HG02588 (cell line): ENCODE measurements around the gene KCNJ16.

Experiments
- ATAC-seq: cut with Tn5 transposase; IDR thresholded peaks from one replicate; pipeline ENCODE4 v1.9.1; 2021; ENCODE audit warnings: mild to moderate bottlenecking, moderate library complexity; ENCODE audit not compliant: unreplicated experiment

Gene KCNJ16

DNA sequence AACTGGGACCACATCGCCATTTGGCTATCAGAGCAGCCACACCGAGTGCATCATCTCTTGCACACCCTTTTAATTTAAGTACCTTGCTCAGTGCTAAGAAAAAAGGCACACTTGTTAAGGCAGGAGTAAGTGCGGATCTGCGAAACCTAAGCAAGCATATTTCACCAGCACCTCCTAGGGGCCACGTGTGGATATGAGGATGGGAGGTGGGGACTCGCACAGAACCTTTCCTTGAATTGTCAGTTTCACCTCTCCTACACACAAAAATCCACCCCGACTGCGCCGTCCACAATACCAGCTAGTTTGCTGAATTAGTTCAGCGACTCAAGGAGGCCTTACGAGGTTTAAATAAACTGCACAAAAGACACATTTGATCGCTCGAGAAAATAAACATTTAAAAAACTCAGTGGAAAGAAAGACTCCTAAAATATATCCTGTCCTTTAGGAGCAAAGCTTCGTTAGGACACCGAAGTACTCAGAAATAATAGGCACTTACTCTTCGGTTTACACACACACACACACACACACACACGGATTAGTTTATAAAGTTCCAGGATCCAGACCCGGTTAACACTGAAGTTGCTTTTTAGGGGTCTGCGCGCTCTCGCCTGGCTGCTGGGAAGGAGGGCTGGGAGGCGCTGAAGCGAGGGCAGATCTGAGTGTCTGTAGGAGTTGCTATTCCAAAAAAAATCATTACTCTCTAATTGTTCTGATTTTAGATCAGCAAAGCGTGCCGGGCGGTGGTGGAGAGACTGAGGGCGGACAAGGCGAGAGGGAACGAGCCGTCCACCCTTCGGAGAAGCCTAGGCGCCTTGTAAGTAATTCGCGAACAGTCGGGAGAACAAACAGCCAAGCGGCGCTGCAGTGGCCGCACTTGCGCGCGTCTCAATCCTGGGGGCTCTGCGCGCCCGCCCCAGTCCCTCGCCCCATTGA lies 93.3 kb downstream of the KCNJ16 start:
- ATAC-seq: no peak

DNA sequence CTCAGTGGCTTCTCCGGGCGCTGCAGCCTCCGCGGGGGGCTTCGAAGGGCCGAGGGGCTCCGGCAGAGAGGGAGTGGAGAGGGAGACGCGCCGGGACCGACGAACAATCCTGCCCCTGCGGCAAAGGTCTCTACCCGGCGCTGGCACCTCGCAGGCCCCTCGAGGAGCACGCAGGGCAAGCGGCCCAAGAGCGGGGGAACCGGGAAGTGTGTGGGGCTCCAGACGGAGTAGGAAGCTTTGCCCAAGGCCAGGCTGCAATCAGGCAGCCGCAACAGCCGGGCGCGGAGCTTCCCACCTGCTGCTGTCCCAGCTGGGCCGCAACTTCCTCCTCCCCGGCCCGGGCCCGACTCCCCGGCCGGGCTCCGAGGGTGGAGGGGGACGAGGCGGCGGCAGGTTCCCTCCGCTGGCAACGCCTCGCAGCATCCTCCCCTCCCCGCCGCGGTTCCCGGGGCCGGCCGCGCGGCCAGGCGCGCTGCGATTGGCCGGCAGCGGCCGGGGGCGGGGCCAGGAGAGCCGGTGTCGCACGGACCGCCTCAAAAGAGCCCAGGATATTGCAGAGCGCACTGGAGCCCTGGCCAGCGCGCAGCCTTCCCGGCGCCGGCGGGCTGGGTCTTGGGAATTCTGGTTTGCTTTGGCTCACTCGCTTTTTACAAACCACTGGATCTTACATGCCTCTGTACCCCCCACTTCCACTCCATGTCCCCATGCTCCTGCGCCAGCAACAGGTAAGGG lies 94.1 kb downstream of the KCNJ16 start, which contains the start of gene KCNJ2:
Gene KCNJ2 (plus strand): TSS at position 556 of the 732 bp plus-strand sequence. CDS start 5,508 bp downstream, outside the sequence.
- ATAC-seq: peak; percentile 99

DNA sequence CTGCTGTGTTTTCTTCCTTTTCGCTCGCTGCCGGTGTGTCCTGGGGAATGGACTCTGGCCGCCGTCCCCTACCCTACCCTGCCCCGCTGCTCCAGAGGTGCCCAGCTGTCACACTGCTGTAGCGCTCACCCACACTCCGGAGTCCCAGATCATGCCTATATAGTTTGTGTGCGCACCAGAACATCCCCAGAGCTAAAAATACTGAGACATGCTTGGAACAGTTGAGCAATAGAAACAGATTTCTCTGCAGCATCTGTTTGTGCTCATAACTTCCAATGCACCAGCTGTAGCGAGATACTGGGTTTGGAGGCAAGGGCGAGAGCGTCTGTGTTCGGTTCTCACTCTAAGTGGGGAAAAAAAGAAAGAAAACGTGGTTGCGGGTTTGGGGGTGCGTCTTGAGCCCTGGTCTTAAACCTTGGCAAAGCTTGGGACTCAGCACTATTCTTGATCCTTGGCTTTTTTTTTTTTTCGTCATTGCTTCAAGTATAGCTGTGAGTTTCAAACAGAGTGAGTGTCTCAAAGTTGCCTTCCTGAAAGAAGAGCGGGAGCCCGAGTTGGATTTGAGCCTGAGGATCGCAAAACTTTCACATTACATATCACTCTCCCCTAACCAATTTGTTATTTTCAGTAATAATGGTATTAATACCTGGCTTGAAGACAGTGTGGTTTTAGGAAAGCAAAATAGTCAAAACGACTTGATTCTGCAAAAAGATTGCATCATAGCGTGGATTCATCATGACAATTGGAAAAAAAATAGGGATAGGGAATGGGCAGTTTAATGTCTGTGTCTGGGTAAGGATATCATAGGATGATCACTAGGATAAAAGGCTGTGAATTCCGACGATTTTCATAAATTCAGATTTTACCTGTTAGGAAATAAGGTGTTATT lies 94.9 kb downstream of the KCNJ16 start:
- ATAC-seq: no peak

DNA sequence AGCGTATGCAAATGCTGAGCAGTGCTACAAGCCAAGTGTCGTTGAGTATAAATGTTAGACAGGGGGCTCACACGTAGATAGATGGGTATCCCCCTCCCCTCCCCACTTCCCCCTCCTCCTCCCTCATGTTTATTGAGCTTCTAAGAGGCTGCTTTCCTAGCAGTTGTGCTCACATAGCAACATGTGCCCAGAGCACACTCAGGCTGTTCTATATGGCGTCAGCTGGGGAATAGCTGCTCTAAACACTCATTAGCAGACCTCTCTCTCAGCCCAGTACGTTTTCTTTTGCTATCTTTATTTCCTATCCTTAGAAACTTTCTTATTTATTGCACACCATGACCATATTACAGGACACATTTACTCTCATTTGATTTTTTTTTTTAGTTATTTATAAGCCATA lies 96.1 kb downstream of the KCNJ16 start:
- no peak for ATAC-seq

DNA sequence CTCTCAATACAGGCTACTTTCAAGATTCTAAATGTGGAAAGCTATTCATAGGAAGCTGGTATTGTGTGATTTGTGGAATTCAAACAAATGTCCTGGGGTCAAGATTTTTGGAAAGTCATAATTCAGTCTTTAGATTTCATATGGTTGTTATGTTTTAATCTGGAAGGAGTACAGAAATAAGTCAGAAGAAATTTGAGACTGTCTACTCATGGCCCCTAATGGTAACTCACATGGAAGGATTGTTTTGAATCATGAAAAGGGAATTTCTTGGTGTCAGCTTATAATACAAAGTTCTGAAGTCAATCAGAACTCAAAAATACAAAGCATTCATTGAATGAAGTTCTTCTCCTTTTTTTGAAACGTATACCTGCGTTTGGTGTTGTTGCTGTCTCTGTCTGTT lies 97.4 kb downstream of the KCNJ16 start:
- no peak for ATAC-seq

DNA sequence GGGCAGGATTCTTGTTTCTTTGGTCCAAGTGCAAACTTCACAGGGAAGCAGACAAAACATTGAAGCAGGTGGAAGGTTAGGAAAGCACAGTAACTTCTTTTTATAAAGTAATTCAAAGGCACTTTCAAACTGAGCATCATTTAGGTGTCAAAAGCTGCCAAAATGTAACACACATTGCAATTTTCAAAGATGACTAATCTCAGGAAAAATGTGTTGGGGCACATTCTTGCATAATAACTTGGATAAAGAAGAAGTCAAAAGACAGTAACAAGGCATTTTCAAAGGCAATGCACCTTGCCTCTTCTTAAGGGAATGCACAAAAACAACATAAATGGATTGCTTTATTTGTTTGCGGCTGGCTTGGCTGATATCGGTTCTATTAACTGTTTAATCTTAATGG lies 97.9 kb downstream of the KCNJ16 start:
- ATAC-seq: no peak

DNA sequence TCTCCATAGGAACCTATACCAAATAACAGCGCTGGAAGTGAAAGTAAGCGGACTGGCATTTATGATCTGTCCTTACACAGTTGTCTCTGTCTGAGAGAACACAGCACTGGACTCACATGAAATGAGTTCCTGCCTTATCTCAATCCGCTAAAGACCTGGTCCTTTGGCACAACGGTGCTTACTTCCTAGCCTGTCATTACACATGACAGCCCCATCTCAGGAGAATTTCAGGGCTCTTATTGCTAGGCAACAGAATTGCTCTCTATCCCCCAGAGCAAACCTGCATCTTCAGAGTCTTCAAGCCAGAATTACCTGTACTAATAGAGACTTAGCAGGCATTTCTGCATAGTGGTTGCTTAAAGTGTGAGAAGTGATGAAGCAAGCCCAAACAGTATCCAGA lies 98.7 kb downstream of the KCNJ16 start:
- ATAC-seq: no peak

DNA sequence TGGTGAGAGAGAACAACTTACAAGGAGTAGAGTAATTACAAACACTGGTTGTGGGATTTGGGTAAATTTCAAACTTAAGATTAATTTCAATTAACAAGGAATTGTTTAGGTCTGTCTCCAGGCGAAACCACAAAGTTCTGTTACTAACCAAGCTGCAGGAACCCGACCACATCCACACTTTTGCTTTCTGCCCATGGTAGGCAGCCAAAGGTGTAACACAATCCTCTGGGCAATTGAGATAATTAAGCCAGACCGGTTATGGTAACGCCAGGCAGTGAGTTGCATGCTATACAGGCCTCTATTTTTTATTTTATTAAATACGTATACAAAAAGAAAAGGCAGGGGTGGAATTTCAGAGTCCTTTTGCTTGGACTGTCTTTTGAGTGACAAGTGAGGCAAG lies 106.4 kb downstream of the KCNJ16 start:
- no peak for ATAC-seq

DNA sequence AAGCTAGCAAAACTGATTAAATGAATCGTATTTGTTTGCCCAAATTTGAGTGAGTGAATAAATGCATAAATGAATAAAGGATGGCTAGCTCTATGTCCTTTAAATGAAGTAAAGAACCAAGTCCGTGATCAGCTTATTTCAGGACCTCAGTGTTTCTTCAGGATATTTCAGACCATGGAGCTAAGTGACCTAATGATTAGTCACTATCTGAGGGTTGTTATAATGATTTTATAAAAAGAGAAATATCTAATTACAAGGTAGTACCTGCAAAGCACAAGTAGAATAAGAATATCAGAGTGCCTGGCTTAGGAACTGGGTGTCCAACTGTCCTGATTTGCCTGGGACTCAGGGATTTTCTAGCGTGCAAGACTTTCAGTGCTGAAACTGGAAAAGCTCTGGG lies 106.8 kb downstream of the KCNJ16 start:
- ATAC-seq: no peak

DNA sequence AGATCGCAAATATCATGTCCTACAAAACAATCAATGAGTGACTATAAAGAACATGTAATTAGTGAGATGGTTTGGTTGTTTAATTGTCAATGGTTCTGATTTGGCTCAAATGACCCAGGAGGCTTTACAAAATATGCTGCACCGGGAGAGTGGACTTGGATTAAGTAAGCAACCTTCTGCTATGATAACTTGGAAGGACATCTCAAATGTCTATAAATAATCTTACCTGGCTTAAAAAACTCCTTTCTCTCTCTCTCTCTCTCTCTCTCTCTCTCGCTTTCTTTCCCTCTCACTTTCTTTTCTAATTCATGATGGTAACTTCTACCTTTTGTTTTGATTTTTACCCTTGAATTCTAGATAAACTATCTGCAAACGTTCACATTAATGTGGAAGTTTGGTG lies 108.5 kb downstream of the KCNJ16 start:
- no peak for ATAC-seq

DNA sequence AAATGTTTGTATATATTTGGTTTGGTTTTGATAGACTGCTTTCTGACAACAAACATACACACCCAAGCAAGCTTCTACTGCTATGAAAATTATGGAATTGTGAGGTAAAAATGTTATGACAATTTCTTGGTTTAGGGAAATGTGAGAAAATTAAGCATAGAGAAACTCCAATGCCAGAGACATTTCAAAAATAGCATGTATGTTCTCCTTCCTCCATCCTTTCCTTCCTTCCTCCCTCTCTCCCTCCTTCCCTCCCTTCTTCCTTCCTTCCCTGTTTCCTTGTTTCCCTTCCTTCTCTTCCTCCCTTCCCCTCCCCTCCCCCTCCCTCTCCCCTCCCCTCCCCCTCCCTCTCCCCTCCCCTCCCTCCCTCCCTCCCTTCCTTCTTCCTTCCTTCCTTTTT lies 109.2 kb downstream of the KCNJ16 start:
- no peak for ATAC-seq

DNA sequence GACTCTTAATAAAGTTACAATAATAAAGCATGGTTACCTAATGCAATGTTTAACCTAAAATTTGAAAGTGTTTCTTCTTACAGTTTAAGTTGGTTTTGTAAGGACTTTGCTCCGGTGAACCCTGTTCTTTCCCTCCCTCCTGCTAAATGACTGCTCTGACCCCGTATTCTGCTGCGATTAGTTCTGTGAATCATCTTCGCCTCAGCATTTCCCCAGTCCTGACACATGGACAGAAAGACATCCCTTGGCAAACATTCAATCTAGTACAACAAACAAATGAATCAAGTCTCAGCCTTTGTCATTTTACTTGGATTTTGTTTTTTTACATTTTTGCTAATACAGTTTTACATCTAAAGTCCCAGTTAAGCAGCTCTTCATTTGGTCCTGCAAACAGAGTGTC lies 109.7 kb downstream of the KCNJ16 start:
- ATAC-seq: no peak
